Prostate gland (tissue), 2 donors: ENCODE results near the gene MAP7D1.
A peak's percentile ranks its signal among the peaks of the same experiment; 100 is the strongest.

ENCODE experiments used
- POLR2A ChIP-seq: fragments of 450-650 bp; IDR thresholded peaks from one replicate; pipeline ENCODE4 v1.6.1; 2016; ENCODE audit warnings: antibody characterized with exemption, mild to moderate bottlenecking
- POLR2AphosphoS5 ChIP-seq: sonication (generic); formaldehyde crosslinking; IDR thresholded peaks from one replicate; pipeline ENCODE4 v1.6.1; 2017; ENCODE audit warnings: antibody characterized with exemption
- TF ChIP-seq, protein P1 (sequence below), 4 experiments: fragments of 200-600 bp in 2 of 4; fragments of 450-650 bp in 2 of 4; sonication (generic) in 2 of 4; IDR thresholded peaks; 1 replicate in 3 of 4; 2 replicates in 1 of 4; pipeline ENCODE4 v1.5.1; 2016 to 2019; ENCODE audit warnings: antibody characterized with exemption in 4 of 4, mild to moderate bottlenecking in 2 of 4, moderate library complexity in 2 of 4

DNA sequence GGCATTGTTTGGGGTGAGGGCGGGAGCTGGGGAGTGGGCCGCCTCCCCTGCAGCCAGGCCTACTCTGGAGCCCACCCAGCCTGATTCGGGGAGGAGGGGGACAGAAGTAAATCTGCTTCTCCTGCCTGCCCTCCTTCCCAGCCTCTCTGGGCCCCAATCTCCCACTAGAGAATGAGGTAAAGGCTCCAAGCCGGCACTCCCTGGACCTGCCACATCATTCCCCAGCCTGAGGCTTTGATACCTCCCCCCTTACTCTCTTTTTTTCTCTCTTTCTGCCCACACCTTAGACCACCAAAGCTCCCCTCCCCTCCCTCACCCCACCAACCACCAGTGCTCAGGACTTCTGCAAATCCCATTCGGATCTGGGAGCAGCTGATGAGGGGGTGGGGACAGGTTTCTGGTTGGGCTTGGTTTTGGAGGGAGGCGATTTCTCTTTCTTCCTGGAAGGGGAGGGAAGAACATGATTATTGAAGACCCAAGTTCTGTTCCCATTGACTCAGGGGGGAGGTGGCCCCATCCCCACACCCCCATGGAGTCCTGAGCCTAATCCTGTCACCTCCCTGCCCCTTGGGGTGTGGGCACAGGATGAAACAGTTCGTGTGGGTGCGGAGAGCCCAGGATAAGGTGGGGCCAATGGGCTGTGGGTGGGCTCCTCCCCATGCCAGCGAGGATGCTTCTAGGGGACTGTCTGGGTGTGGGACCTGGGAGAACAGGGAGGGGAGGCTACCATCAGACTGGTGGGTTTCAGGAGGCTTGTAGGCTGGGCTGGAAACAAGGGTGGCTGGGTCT, 1.3 kb downstream of the MAP7D1 start:
- TF ChIP-seq, protein P1, sequence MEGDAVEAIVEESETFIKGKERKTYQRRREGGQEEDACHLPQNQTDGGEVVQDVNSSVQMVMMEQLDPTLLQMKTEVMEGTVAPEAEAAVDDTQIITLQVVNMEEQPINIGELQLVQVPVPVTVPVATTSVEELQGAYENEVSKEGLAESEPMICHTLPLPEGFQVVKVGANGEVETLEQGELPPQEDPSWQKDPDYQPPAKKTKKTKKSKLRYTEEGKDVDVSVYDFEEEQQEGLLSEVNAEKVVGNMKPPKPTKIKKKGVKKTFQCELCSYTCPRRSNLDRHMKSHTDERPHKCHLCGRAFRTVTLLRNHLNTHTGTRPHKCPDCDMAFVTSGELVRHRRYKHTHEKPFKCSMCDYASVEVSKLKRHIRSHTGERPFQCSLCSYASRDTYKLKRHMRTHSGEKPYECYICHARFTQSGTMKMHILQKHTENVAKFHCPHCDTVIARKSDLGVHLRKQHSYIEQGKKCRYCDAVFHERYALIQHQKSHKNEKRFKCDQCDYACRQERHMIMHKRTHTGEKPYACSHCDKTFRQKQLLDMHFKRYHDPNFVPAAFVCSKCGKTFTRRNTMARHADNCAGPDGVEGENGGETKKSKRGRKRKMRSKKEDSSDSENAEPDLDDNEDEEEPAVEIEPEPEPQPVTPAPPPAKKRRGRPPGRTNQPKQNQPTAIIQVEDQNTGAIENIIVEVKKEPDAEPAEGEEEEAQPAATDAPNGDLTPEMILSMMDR (IDR thresholded peaks at IDR 0.05): no peak
- TF ChIP-seq POLR2A (no peak), POLR2AphosphoS5 (peak; percentile 6)
